ENCODE measurements around the gene NARS2. TPM values are rescaled to one million over a fixed set of nuclear protein-coding genes. Genes with fewer than 3 reads are reported as not detected.

The NARS2 gene
- total and polyA plus RNA-seq, 2 donors (not counting 1 experiment from before 2014, with no cell fraction given) = 13.2 to 15.7 TPM

GRCh38 chr11:78560826-78561484 is 13.7 kb downstream of the NARS2 start:
- H3K4me3 ChIP-seq (replicated peaks in 1 of 4; ENCODE audit: control extremely low read depth in 1 of 4, insufficient read depth in 1 of 4, low read depth in 3 of 4, low read length in 4 of 4) = peak overlapping the region in 3 of 4 experiments; percentile 0 to 10 (median 3)
- no peaks in the 10 kb centered on the region for H3K9me3 ChIP-seq (ENCODE audit: control insufficient read depth, insufficient read depth, low read depth, low read length)
- H3K9ac ChIP-seq (ENCODE audit: insufficient read depth, low read length) = peak overlapping the region; percentile 13
- H3K27me3 ChIP-seq (ENCODE audit: control insufficient read depth, insufficient read depth, low read length) = no peaks in the 10 kb centered on the region
- H3K36me3 ChIP-seq (ENCODE audit: control insufficient read depth, insufficient read depth, low read length) = no peaks in the 10 kb centered on the region
- H4K20me1 ChIP-seq (ENCODE audit: control insufficient read depth, extremely low read depth, insufficient read depth, low read length) = no peaks in the 10 kb centered on the region
- peak overlapping the region; percentile 61 for H3K4me2 ChIP-seq (ENCODE audit: extremely low read depth, insufficient read depth, low read length)
- peak overlapping the region; percentile 72 for H2AFZ ChIP-seq (ENCODE audit: low read length)
- peaks cover 10% of the 10 kb centered on the region for H3K4me1 ChIP-seq (ENCODE audit: control insufficient read depth, extremely low read depth, insufficient read depth, low read length)
- DNase-seq (ENCODE audit: low read depth in 2 of 2) = peak; percentile 16 to 43
- H3K79me2 ChIP-seq (ENCODE audit: control insufficient read depth, insufficient read depth, low read length) = peaks cover 4% of the 10 kb centered on the region
- H3K27ac ChIP-seq (ENCODE audit: insufficient read depth, low read length) = peak overlapping the region; percentile 60
- no peak for TF ChIP-seq CTCF (conservative IDR thresholded peaks at IDR 0.05 in 1 of 2, IDR thresholded peaks at IDR 0.05 in 1 of 2; ENCODE audit: low read depth in 1 of 2, low read length in 2 of 2)
- TF ChIP-seq EZH2 (IDR thresholded peaks at IDR 0.05; ENCODE audit: low read length, missing control alignments) = no peak

- Histone ChIP-seq H3K27ac (ENCODE audit: insufficient read depth, low read length) (no peak overlapping the region), H3K27me3 (ENCODE audit: control insufficient read depth, insufficient read depth, low read length) (no peaks in the 10 kb centered on the region), H3K4me3 (replicated peaks in 1 of 4; ENCODE audit: control extremely low read depth in 1 of 4, insufficient read depth in 1 of 4, low read depth in 3 of 4, low read length in 4 of 4) (no peak overlapping the region)
Measured at GRCh38 chr11:78560153-78560552, 14.5 kb downstream of the NARS2 start.

GRCh38 chr11:78557236-78557635 is 17.4 kb downstream of the NARS2 start:
- no peaks in the 10 kb centered on the region for H4K20me1 ChIP-seq (ENCODE audit: control insufficient read depth, extremely low read depth, insufficient read depth, low read length)
- no peaks in the 10 kb centered on the region for H3K27me3 ChIP-seq (ENCODE audit: control insufficient read depth, insufficient read depth, low read length)
- TF ChIP-seq CTCF (conservative IDR thresholded peaks at IDR 0.05 in 1 of 2, IDR thresholded peaks at IDR 0.05 in 1 of 2; ENCODE audit: low read depth in 1 of 2, low read length in 2 of 2) (no peak), EZH2 (IDR thresholded peaks at IDR 0.05; ENCODE audit: low read length, missing control alignments) (no peak)
- H3K4me1 ChIP-seq (ENCODE audit: control insufficient read depth, extremely low read depth, insufficient read depth, low read length) = peaks cover 8% of the 10 kb centered on the region
- H3K4me3 ChIP-seq (replicated peaks in 1 of 4; ENCODE audit: control extremely low read depth in 1 of 4, insufficient read depth in 1 of 4, low read depth in 3 of 4, low read length in 4 of 4) = no peak overlapping the region
- H3K9ac ChIP-seq (ENCODE audit: insufficient read depth, low read length) = no peak overlapping the region
- no peaks in the 10 kb centered on the region for H3K36me3 ChIP-seq (ENCODE audit: control insufficient read depth, insufficient read depth, low read length)
- H3K9me3 ChIP-seq (ENCODE audit: control insufficient read depth, insufficient read depth, low read depth, low read length) = no peaks in the 10 kb centered on the region
- no peak for DNase-seq (ENCODE audit: low read depth in 2 of 2)
- H3K79me2 ChIP-seq (ENCODE audit: control insufficient read depth, insufficient read depth, low read length) = peaks cover 4% of the 10 kb centered on the region
- no peak overlapping the region for H3K27ac ChIP-seq (ENCODE audit: insufficient read depth, low read length)
- no peak overlapping the region for H2AFZ ChIP-seq (ENCODE audit: low read length)
- H3K4me2 ChIP-seq (ENCODE audit: extremely low read depth, insufficient read depth, low read length) = no peak overlapping the region

More at GRCh38 chr11:78560153-78560552, 14.5 kb downstream of the NARS2 start:
- peaks cover 4% of the 10 kb centered on the region for H3K79me2 ChIP-seq (ENCODE audit: control insufficient read depth, insufficient read depth, low read length)
- no peak for DNase-seq (ENCODE audit: low read depth in 2 of 2)
- H4K20me1 ChIP-seq (ENCODE audit: control insufficient read depth, extremely low read depth, insufficient read depth, low read length) = no peaks in the 10 kb centered on the region
- H3K36me3 ChIP-seq (ENCODE audit: control insufficient read depth, insufficient read depth, low read length) = no peaks in the 10 kb centered on the region
- no peaks in the 10 kb centered on the region for H3K9me3 ChIP-seq (ENCODE audit: control insufficient read depth, insufficient read depth, low read depth, low read length)
- no peak for TF ChIP-seq EZH2 (IDR thresholded peaks at IDR 0.05; ENCODE audit: low read length, missing control alignments)
- no peak for TF ChIP-seq CTCF (conservative IDR thresholded peaks at IDR 0.05 in 1 of 2, IDR thresholded peaks at IDR 0.05 in 1 of 2; ENCODE audit: low read depth in 1 of 2, low read length in 2 of 2)
- no peak overlapping the region for H3K9ac ChIP-seq (ENCODE audit: insufficient read depth, low read length)
- no peak overlapping the region for H3K4me2 ChIP-seq (ENCODE audit: extremely low read depth, insufficient read depth, low read length)
- H3K4me1 ChIP-seq (ENCODE audit: control insufficient read depth, extremely low read depth, insufficient read depth, low read length) = peaks cover 10% of the 10 kb centered on the region
- no peak overlapping the region for H2AFZ ChIP-seq (ENCODE audit: low read length)

All from fibroblast of lung (primary cell).